Measurements from ENCODE around the gene MAP1S.

DNA sequence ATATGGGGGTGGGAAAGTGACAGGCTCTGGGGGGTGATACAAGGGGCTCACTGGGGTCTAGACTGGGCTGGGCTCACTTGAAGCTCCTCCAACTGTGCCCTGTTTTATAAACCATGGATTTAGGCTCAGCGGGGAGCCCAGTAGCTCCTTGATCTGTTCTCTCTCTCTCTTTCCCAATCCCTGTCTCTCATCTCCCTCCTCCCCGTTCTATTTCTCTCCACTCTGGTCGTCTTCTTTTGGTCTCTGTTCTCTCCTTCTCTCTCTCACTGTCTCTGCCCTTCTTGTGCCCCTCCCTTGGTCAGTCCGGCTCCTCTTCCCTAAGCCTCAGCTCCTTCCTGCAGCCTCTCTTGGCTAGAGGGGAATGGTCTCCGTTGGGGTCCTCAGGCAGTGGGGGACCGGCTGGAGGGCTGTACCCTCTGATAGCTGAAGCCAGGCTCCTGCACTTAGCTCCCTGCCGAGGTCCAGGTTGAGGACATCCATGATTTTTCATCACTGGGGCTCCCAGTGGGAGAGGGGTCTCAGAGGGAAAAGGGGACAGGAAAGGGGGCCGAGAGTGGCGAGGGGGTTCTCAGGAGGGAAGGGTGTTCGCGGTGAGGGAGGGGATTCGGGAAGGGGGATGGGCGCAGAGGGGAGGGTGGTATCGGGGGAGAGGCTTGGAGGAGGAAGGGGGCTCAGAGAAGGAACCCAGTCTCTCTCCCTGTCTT is 39.6 kb upstream of the MAP1S start:
- TF ChIP-seq POLR2A (IDR thresholded peaks at IDR 0.05), result no peak
- TF ChIP-seq, protein P1, sequence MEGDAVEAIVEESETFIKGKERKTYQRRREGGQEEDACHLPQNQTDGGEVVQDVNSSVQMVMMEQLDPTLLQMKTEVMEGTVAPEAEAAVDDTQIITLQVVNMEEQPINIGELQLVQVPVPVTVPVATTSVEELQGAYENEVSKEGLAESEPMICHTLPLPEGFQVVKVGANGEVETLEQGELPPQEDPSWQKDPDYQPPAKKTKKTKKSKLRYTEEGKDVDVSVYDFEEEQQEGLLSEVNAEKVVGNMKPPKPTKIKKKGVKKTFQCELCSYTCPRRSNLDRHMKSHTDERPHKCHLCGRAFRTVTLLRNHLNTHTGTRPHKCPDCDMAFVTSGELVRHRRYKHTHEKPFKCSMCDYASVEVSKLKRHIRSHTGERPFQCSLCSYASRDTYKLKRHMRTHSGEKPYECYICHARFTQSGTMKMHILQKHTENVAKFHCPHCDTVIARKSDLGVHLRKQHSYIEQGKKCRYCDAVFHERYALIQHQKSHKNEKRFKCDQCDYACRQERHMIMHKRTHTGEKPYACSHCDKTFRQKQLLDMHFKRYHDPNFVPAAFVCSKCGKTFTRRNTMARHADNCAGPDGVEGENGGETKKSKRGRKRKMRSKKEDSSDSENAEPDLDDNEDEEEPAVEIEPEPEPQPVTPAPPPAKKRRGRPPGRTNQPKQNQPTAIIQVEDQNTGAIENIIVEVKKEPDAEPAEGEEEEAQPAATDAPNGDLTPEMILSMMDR (IDR thresholded peaks at IDR 0.05 in 8 of 11, conservative IDR thresholded peaks at IDR 0.05 in 3 of 11), result no peak

Measured in spleen (tissue), 7 donors.